CD4-positive, alpha-beta T cell treated with Interleukin-2 at 100 ng/mL for 4 hours (primary cell): ENCODE data around the gene B4GALT1.
"Not testable (repeated sequence)": the region's sequence is repeated elsewhere in the genome, so short reads cannot be mapped to it uniquely, and the experiment has no call there.

ENCODE experiments used
- DNase-seq: peaks from one replicate; pipeline ENCODE4 v3.0.0-alpha.2; 2020; ENCODE audit warnings: low spot score

B4GALT1 gene

DNA sequence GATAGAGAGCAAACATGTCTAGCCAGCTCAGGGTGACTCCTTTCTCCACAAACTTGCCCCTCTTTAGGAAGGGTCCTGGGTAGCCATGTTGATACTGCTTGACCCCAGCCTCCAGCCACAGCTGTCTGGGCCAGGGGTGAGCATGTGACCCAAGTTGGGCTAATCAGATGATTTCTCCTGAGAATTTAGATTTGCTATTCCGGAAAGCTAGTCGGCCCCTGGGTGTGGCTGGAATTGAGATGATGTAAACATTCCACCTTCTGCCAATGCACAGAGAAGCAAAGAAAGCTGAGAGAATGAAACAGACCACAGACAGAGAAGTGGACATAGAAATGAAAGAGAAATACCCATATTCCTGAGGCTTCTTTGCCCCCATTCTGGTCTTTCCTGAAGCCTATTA is 17.8 kb upstream of the B4GALT1 start:
- DNase-seq, result no peak

DNA sequence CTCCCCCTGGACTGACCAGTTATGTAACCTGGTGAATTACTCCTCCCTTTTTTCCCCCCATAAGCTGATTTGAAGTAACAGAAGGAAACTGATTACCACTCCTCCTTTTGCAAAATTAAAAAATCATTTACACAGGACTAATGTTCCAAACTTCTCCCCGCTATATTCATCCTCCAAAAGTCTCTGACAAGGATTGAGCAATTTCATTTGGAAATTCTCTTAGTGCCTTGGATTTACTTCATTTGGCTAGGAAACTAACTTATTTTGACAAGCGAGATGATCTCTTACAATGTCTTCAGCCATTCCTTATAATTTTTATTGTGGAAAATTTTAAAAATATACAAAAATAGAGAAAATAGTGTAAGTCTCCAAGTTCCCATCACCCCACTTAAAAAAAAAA is 15.4 kb upstream of the B4GALT1 start:
- DNase-seq, result no peak

DNA sequence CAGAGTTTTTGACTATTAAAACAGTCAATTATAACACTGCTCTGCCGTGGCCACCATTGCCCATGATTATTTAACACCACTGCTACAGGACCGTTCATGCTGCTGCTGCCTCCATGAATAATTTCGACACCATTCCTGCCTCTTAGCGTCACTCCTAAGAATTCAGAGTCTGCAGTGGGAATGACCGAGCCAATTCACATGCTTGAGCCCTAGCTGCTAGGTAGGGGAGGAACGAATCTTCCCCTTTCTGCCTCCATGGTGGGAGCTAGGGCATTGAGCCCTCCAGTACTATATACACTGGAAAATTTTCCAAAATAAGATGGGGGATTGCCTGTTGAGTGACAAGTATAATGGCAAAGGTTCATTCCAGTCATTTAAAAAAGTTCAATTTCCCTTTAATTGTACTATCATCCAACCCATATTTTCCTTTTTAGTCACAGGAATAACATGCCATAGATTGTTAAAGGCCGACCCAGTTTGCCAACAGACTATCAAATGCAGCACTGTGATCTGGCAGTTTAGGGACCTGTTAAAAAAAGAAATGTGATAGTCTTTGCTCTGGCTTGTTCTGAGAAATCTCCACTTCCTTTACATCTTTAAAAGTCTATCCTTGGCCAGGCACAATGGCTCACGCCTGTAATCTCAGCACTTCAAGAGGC is 13.5 kb upstream of the B4GALT1 start:
- DNase-seq, result no peak

DNA sequence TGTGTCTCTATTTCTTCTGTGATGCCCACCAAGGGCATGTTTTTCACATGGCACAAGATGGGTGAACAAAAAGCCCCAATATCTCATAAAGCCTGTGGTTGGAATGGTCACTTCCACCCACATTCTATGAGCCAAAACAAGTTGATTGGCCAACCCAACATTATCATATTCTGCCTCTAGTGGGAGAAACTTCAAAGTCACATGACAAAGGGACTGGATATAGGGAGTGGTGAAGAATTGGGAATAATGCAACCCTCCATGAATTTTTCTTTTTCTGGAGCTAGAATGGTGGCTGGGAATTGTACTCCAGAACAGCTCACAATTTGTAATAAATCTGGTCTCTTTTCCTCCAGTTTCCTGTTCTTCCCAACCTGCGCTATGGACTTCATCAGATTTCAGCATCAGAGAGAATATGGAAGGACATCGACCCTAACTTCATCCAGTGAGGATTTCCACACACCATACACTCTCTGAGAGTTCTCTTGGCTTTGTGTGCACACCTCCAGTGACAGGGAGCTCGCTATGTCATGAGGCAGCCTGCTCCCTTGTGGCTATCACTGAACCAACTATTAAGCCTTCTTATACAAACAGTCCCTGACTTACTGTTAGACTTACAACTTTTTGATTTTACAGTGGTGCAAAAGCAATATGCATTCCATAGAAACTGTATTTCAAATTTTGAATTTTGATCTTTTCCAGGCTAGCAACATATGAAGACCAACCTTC is 12.0 kb upstream of the B4GALT1 start:
- DNase-seq, result no peak

DNA sequence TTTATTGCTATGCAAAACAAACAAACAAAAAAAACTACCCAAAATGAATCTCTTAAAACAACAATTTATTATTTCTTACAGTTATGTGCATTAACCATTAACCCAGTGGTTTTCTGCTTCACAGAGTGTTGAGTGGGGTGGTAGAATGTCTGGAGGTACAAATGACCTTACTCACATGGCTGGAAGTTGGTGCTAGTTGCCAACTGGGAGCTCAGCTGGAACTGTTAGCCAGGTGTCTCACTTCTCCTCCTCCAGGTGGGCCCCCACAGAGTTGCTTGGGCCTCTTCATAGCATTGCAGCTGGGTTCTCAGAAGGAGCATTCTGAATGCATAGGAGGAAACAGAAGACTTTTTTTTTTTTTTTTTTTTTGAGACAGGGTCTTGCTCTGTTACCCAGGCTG is 10.5 kb upstream of the B4GALT1 start:
- DNase-seq, result no peak

DNA sequence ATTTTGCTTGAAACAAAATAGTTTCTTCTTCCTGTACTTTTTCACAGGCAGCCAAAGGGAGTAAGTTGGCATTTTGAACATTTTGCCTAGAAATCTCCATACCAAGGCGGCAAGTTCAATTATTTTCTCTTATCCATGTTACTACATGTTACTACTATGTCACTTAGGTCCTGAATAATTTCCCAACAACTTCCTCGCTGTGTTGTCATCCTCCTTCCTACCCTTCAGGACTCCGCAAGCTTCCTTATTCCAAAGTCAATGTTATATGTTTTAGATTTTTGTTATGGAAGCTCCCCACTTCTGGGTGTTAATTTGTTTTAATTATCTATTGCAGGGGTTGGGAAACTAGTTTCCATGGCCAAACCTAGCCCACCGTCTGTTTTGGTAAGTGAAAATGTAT is 9.9 kb upstream of the B4GALT1 start:
- DNase-seq, result no peak

DNA sequence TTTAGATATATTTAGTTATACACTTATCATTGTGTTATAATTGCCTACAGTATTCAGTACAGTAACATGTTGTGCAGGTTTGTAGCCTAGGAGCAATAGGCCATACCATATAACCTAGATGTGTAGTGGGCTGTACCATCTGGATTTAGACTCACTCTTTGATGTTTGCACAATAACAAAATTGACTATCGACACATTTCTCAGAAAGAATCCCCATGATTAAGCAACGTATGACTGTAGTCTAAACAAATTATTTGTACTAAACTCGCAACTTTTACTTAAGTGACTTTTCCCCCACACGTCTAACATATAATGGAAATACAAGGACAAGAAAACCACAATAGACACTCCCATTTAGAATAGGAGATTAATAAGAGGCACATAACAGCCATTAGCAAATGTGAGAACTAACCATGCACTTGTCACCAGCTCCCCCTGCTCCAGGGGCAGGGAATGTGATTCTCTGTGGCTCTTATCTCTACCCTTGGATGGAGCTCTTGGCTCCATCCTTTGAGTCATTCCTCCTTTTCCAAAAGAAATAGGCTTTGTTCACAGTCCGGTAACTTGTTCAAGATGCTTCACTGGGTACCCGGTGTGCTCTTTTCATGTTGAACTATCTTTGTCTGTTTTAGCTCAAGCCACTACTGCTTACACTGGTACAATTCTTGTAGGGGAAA is 8.7 kb upstream of the B4GALT1 start:
- DNase-seq, result no peak

DNA sequence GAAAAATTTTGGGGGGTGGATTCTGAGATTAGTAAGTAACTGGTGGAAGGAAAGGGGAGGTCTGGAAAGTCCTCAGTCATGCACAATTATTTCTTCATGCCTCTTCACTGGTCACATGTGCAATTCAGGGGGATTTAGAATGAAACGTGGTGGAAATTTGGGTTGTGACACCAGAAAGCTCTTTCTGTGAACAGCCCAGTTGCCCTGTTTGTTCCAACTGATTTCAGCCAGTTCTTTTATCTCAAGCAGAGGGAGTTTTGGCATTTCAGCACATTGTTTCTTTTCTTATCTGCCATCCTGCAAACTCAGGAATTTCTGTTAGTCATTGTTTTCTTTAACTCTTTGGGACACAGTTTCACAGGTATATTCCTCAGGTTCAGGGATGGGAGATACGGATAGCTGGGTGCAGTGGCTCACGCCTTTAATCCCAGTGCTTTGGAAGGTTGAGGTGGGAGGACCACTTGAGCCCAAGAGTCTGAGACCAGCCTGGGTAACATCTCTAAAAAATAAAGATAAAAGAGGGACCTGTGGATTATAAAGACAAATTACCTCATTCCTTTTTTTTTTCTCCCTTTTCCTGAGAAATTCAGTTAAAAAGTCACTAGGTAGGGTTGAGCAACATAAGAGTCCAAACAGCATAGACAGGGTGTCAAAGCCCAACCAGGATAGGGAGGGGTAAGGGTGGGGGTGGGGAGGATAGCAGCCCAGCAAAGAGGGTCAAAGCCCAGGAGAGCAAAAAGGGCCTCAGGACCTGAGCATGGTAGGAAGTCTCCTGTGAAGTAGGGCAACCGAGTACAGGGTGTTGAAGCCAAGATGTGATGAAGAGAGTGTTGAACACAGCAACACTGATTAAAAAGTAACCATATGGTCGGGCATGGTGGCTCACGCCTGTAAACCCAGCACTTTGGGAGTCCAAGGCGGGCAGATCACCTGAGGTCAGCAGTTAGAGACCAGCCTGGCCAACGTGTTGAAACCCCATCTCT is 5.4 kb upstream of the B4GALT1 start:
- DNase-seq, result no peak

DNA sequence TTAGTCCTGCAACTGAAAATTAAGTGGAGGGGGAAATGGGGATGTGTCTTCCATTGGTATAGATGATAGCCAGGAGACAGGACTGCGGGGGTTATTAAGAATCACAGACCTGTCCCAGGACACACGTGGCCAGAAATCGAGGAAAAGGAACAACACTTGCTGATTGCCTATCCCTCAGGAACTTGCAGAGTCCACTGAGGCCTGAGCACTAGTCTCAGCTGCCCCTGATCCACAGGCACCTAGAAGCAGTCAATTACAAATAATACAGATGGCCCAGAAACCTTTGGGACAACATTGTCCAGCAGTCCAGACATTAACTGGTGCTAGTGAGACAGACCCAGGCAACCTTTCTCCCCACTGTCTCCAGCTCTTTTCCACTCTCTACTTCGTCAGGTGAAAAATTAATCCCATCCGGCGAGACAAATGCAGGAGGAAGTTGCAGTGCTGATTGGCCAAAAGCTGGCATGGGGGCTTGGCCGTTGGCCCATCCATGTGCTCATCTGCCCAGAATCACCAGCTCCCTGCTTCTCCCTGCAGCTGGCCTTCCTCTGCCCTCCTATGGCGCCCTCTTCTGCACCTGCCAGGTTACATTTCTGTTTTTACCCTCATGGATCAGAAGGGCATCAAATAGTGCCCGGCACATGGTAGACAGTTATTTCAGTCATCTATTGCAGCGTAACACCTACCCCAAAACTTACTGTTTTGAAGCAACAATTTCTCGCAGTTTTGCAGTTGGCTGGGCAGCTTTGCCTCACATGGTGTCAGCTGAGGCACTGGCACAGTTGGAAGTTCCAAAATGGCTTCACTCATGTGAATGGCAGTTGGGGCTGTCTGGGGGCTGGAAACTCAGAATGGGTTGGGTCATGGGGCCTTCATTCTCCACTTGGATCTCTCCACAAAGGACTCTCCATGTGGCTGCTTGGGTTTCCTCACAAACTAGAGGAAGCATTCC is 3.6 kb upstream of the B4GALT1 start:
- peak; percentile 56 for DNase-seq

DNA sequence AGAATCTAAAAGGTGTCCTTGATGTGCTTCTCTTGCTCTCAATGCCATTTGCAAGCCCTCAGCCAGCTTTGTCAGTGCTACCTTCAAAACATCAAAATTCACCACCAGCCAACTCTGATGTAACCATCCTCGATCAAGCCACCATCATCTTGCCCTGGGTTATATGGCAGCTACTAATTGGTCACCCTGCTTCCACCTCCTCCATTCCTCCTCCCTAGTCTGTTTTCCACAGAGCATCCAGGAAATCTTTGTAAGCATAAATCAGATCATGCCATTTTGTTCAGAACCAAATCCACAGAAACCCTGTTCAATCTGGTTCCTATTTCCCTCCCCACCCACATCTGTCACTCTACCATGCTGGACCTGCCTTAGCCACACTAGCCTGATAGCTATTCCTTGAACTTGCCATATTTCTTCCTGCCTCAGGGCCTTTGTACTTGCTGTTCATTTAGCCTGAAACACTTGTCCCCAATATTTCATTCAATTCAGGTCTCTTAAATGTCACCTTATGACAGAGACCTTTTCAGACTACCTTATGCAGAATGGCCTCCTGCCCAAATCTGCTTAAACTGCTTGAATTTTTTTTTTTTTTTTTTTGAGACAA is 1.9 kb upstream of the B4GALT1 start:
- no peak for DNase-seq

DNA sequence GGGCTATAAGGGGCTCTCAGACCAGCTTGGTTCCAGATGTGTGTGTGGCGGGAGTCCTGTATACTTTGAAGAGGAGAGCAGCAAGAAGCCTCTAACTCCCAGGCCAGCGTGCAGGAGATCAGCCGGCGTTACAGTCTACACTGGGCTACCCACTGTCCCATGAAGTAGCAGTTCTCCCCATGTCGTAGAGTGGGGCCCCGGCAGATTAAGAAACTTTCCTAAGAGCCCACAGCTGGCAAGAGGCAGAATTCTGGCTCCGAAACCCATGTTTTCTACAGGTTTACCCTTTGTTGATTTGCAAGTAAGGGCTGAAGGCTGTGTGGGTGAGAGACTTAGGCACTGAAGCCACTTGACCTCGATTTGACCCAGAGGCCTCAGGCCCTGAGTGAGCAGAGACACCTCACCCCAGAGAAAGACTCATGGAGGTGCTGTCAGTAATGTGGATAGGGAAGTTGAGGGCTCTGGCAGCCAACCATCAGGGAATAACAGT is 881 bp upstream of the B4GALT1 start:
- no peak for DNase-seq

DNA sequence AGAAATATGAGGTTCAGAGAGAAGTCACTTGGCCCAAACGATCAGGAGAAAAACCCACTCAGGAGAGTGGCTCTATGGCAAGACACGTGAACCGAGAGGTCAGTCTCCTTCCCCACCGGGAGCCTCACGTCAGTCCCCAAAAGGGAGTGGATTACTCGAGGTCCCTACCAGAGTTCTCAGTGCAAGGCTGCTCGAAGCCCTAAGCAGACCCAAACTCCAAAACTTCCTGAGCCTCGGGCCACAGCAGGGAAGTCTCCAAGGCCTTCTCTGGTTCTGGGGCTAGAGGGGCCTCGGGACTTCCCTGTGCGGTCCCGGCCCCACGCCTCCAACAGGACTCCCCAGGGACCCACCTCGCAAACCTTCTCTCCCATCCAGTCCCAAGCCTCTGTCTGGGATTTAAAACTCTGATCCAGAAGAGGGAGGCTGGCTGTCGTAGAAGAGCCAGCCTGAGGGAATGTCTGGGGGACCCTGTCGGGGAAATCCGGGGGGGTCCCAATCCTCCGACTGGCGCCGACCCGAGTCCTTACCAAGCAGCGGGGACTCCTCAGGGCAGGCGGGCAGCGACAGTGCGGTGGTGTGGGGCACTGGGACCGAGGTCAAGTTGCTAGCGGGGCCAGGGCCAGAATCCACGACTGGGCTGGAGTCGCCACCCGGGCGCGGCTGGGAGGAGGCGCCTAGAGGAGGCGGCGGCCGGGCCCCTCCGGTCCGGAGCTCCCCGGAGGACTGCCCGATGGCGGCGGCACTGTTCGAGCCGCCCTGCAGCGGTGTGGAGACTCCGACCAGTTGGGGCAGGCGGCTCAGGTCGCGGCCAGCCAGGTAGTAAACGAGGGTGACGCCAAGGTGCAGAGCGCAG is 679 bp downstream of the B4GALT1 start:
- no peak for DNase-seq

DNA sequence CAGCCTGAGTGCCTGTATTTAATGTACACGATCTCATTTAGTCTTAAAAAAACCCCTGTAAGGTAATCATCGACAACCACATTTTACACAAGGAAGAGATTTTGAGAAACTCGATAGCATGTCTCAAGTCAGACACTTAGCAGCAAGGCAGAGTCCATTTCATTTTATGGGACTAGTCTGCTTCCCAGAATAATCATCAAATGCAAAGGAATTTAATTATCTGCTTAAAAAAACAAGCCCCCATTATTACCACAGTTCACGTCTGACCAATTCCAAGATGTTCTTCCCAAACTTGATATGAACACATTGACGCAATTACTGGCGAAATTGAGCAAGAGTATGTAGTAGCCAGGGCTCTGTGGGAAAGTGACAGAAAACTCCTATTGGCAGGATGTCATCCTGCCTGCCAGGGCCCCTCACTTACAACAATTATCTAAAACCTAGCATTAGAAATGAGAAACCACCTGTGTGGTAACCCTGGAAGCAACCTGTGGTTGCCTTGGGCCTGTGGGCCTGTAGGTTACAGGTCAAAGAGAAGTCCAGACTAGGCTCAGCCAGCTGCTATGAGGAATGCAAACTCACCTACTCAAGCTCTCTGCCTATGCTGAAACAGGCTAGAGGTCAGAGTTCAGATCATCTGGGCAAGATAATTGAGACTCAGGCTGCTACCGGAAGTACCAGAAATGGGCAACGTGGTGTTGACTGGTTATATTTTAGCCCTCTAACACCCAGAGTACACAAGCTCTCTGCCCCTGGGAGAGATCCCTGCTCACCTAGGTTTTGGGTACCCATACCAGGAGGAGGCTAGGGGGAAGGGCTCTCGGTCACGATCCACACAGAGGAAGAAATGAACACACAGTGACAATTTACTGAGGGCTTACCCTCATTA is 1.6 kb downstream of the B4GALT1 start:
- DNase-seq, result peak; percentile 56

DNA sequence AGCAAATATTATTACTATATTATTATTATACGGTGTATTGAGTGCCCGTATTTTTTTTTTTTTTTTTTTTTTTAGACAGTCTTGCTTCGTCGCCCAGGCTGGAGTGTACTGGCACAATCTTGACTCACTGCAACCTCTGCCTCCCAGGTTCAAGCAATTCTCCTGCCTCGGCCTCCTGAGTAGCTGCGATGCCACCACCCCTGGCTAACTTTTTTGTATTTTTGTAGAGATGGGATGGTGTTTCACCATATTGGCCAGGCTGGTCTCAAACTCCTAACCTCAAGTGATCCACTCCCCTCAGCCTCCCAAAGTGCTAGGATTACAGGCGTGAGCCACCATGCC is 2.2 kb downstream of the B4GALT1 start:
- DNase-seq, result not testable (repeated sequence)

DNA sequence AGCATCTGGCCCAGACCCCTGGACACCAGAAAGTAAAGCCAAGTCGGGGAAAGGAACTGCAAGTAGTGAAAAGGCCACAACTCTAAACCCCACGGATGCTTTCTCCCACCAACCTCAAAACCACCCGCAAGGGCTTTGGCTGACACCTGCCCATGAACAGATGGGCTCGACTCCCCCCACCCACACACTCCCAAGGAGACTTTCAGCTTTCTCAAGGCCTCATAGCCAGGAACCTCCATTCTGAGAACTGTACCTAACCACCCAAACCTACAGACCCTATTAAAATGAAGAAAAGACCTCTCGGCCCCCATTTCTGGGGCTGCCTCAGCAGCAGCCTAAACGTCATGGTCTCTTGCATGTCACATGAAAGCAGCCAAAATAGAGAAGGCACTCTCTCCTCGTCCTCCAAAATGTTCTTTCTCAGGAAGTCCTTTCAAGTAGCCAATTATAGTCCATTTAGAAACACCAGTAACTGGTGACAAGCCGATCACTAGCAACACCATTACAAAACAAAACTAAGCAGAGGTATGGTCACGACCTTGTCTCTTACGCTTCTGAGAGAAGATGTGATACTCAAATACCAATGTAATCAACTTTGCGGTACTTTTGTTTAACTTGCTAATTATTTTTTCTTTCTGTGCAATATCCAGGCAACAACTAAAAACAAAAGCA is 2.9 kb downstream of the B4GALT1 start:
- DNase-seq, result peak; percentile 61

DNA sequence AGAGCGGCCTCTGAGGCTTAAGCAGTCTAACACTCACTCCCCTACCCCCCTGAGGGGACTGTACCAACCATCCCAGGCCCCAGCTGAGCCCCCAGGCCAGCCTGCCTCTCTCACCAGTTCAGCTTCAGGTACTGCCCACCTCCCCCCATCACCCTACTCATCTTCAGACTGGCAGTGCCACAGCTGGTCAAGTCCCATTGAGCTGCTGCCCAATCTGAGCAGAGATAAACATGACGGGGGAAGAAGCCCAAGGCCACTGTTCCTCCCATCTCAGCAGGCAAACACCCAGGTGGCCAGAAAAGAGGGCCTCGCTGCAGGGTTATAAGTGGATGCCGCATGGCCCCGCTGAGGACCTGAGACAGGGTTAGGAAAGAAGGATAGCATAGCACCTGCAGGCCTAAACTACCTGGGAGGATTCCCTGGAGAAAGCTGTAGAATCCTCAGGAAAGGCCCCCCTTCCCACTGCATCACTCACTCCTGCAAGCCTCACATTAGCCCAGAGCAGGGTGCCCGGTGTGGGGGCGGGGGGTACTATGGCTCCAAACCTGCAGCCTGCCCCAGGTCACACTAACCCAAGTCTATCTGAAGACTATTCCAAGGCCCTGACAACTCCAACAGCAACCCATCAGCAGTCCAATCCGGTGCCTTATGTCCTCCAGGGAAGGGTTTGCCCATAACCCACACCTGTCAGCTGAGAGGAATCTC is 3.6 kb downstream of the B4GALT1 start:
- no peak for DNase-seq

DNA sequence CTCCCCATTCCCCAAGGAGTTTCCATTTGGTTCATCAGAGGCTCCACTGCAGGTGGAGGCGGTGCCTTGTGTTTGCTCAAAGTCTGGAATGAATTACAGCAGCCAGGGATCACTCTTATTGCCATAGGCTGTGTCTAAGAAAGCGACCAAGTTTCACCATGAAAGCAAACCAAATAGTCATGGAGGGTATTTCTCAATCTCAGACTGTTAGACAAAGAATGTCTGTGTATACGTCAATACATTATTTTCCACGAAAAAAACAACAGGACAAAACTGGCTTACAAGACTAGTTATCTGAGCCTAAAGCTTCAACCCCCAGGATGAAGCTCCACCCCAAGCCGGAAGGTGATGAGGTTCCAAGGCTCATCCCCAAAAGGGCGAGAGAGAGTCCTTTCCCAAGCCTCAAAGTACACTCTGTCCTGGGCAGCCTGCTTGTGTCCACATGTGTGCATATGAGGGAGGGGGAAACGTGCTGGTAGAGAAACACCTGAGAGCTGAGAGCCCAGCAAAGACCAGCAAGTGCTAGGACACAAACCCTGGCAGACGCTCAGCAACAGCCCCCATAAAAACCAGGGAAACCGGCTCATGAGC is 4.3 kb downstream of the B4GALT1 start:
- DNase-seq, result no peak
